Daoy (cell line): ENCODE results near the gene PPP2R2C. TPM values are rescaled to one million over a fixed set of nuclear protein-coding genes. Genes with fewer than 3 reads are reported as not detected.

Experiments
- DNase-seq: peaks from one replicate; pipeline ENCODE4 v3.0.0-alpha.2; 2015; ENCODE audit warnings: low read depth
- total RNA-seq: library from RNA; depleted of rRNA; stranded (reverse); fragments of >200 nt; shearing (Covaris generic); gene quantifications from 2 replicates; pipeline ENCODE4 v1.2.3, GENCODE V29; 2014; rRNA removed

Gene PPP2R2C
- 0.86 and 1.0 TPM in 2 replicates for total RNA-seq

GRCh38 chr4:6472387-6473263 lies at the start of gene PPP2R2C:
Gene PPP2R2C (minus strand): TSS chr4:6472614. CDS start chr4:6472229, 385 bp downstream.
- peak; percentile 22 for DNase-seq

- no peak for DNase-seq
Measured at GRCh38 chr4:6520978-6521377, 48.6 kb upstream of the PPP2R2C start.

- no peak for DNase-seq
Measured at GRCh38 chr4:6520051-6520636, 47.7 kb upstream of the PPP2R2C start.

GRCh38 chr4:6517171-6517570 lies 44.8 kb upstream of the PPP2R2C start:
- DNase-seq = no peak

- DNase-seq = no peak
Measured at GRCh38 chr4:6516762-6517161, 44.3 kb upstream of the PPP2R2C start.

- DNase-seq = no peak
Measured at GRCh38 chr4:6516281-6516680, 43.9 kb upstream of the PPP2R2C start.

GRCh38 chr4:6513678-6514077 lies 41.3 kb upstream of the PPP2R2C start:
- DNase-seq = no peak

GRCh38 chr4:6509587-6509986 lies 37.2 kb upstream of the PPP2R2C start:
- peak; percentile 34 for DNase-seq

GRCh38 chr4:6507345-6507744 lies 34.9 kb upstream of the PPP2R2C start:
- no peak for DNase-seq

GRCh38 chr4:6506616-6507140 lies 34.3 kb upstream of the PPP2R2C start:
- DNase-seq = no peak

GRCh38 chr4:6504900-6505496 lies 32.6 kb upstream of the PPP2R2C start:
- no peak for DNase-seq

- DNase-seq = no peak
Measured at GRCh38 chr4:6502747-6503465, 30.5 kb upstream of the PPP2R2C start.

GRCh38 chr4:6502147-6502546 lies 29.7 kb upstream of the PPP2R2C start:
- DNase-seq = no peak

- no peak for DNase-seq
Measured at GRCh38 chr4:6501171-6501570, 28.8 kb upstream of the PPP2R2C start.

- DNase-seq = no peak
Measured at GRCh38 chr4:6500481-6501140, 28.2 kb upstream of the PPP2R2C start.

- no peak for DNase-seq
Measured at GRCh38 chr4:6499238-6499600, 26.8 kb upstream of the PPP2R2C start.

GRCh38 chr4:6498511-6499237 lies 26.3 kb upstream of the PPP2R2C start:
- no peak for DNase-seq

- DNase-seq = no peak
Measured at GRCh38 chr4:6497796-6498195, 25.4 kb upstream of the PPP2R2C start.

GRCh38 chr4:6495736-6496135 lies 23.3 kb upstream of the PPP2R2C start:
- no peak for DNase-seq

- no peak for DNase-seq
Measured at GRCh38 chr4:6495296-6495590, 22.8 kb upstream of the PPP2R2C start.
